ENCODE measurements around the gene CHRM1.

GRCh38 chr11:62933285-62933684 lies 12.1 kb upstream of the CHRM1 start:
- no peak for TF ChIP-seq EZH2 (IDR thresholded peaks at IDR 0.05; ENCODE audit: borderline replicate concordance, low read depth, low read length, severe bottlenecking)
- TF ChIP-seq, protein P1, sequence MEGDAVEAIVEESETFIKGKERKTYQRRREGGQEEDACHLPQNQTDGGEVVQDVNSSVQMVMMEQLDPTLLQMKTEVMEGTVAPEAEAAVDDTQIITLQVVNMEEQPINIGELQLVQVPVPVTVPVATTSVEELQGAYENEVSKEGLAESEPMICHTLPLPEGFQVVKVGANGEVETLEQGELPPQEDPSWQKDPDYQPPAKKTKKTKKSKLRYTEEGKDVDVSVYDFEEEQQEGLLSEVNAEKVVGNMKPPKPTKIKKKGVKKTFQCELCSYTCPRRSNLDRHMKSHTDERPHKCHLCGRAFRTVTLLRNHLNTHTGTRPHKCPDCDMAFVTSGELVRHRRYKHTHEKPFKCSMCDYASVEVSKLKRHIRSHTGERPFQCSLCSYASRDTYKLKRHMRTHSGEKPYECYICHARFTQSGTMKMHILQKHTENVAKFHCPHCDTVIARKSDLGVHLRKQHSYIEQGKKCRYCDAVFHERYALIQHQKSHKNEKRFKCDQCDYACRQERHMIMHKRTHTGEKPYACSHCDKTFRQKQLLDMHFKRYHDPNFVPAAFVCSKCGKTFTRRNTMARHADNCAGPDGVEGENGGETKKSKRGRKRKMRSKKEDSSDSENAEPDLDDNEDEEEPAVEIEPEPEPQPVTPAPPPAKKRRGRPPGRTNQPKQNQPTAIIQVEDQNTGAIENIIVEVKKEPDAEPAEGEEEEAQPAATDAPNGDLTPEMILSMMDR (IDR thresholded peaks at IDR 0.05; ENCODE audit: borderline replicate concordance, extremely low read depth, low read length, poor library complexity, severe bottlenecking), result no peak

Data from DND-41 (cell line).